HG02610 (cell line): ENCODE data around the gene MORN5.

Source experiments
- ATAC-seq: cut with Tn5 transposase; IDR thresholded peaks from one replicate; pipeline ENCODE4 v1.9.1; 2021; ENCODE audit warnings: mild to moderate bottlenecking, moderate library complexity; ENCODE audit not compliant: unreplicated experiment

MORN5 gene

DNA sequence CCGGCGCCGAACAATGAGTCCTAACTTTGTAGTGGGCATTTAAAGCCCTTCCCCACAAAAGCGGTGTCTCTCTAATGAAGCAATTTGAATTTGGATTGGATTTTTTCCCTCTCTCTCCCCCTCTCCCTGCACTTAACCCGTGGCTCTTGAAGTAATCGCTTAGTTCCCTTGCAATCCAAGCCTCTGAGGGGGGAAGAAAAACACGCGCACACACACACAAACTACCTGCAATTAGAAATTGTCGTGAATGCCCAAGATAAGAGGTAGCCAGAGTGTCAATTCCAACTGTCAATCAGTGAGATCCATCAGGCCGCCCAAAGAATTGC, 67.8 kb downstream of the MORN5 start:
- ATAC-seq: no peak

DNA sequence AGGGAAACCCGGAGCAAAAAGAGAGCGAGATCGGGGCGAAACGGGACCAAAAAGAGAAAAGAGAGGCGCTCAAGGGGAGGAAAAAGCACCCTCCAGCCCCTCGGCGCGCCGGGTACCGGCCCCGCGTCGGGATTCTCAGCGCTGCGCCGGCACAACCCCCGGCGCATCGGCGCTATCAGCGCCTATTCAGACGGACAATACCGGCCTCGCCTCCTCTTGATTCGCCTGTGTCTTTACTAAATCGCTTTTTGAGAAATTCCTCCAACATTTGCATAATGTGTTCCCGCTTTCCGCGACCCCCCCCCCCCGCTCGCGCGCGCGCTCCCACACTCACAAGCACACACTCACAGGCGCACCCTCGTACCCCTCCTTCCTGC, 68.5 kb downstream of the MORN5 start:
- no peak for ATAC-seq

DNA sequence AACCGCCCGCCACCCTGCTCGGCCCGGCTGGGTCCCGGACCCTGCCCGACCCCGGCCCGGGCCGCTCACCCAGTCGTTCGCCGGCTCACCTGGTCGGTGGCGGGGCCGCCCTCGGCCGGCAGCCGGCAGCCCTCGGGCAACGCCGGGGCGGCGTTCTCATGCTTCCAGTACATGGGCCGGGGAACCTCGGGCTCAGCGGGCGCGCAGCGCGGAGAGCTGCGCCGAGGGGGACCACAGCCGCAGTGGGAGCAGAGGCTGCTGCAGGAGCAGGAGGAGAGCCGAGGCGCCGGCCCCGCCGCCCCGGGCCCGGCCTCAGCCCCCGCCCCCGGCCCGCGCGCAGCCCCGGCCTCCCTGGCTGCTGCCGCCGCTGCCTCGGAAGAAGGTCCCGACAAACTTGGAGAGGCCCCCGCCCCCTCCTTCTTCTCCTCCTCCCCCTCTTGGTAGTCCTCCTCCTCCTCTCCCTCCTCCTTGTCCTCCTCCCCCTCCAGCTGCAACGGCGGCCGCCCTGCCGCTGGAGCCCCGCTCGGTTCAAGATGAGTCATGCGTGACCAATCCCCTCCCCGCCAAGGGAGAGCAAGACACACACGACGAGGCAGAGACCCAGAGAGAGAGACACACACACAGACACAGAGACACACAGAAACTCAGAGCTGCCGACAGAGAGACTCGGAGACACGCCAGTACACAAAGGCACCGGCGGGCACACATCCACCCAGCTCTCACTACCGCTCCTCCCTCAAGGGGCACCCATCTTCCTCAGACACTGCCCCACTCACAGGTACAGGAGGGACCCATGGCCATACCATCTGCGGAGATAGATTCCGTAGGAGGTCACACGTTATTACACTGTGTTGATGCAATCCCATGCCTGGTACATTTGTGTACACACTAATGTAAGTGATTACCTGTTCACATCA, 69.1 kb downstream of the MORN5 start, which contains the start of gene LHX6:
Gene LHX6 (minus strand): TSS at position 390 of the 917 bp plus-strand sequence. CDS start 217 bp downstream, at position 173.
- ATAC-seq: no peak

DNA sequence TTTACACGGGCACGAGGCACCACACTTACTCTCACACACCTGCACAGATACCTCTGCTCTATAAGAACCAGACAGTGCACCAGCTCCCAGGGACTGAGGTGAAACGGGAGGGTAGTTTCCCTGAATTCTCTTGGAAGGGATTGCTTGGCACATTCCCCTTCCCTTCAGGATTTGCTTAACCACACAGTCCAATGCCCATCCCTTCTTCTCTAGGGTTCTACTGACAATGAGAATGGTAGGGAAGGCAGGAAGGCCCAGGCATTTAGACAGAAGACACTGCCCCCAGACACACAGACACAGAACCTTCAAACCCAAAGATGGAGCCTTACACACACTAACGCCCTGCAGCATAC, 69.8 kb downstream of the MORN5 start:
- no peak for ATAC-seq

DNA sequence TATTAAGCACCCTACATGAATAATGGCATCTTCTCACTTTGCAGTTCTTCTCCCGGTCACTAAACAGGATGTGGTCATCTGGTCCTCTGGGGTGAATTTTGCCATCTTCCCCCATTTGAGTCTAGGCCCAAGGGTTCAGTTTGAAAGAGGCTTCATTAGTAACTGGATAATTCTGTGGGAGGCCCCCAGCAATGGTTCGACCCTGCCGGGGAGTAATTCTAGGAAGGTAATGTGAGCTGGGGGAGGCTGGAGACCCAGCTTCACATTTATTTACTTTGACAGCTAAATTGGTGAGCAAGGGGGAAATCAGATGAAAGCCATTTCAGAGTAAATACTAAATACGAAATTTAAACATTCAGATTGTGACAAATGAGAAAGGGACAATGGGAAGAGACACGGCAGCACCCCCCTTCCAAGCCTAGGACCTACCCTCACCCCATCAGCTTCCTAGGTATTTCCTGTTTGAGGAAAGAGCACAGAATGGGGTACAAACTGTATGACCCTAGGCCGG, 73.1 kb downstream of the MORN5 start:
- no peak for ATAC-seq

DNA sequence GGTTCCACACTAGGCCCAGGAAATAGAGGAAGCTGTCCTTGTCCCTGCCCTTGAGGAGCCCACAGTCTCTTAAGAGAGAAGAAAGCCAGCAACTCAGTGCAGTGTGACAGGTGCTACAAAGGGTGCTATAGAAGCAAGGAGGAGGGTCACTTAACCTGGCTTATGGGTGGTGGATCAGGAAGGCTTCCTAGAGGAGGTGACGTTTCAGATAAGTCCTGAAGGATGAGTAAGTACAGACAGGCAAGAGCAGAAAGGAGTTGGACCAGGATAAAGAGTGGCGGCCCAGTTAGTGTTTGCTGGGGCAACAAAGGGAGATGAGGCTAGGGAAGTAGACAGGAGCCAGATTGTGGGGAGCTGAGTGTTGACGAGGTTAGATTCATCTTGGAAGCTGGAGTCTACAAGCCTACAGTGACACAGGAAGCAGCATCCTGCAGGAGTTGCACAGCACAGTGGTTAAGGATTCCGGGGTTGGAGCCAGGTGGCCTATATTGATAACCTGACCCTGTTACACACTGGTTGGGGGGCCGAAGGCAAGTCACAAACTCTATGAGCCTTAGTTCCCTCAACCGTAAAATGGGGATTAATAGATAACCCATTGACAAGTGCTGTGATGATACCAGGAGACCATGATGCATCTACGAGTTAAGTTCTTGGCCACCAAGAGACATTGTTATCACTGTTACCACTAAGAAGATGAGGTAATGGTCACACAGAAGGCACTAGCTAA, 74.5 kb downstream of the MORN5 start:
- ATAC-seq: no peak

DNA sequence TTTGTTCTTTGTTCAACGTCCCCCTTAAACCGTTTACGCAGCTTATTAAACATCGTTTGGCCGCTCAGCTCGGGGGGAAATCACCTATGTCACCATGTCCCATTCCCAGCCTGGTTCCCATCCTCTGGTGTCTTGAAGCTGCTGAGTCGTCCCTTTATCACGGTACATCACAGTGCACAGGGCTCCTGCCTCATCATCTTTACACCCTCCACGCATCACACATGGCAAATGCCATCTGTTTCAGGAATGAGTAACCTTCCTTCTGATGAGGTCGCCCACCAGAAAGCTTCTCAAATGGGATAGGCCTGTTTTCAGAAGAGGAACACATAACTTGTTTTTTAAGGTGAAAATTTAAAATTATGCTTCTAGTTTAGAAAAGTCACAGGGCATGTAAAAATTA, 77.0 kb downstream of the MORN5 start:
- no peak for ATAC-seq

DNA sequence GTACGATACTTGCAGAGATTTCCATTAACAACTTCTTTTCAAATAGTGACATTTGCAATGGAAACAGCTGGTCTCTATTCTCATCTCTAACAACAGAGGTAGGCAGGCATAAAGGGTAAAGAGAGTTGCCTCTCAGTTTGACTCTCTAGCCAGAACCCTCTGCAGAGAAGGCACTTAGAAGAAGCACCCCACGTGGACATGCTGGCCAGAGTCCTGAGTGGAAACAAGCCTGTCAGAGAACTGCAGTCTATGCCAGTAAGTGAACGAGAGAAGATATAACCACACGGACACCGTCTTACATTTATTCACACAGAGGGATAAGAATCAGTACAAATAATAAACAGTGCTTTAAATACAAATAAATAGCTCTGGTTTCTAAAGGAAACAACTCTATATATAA, 80.0 kb downstream of the MORN5 start:
- no peak for ATAC-seq

DNA sequence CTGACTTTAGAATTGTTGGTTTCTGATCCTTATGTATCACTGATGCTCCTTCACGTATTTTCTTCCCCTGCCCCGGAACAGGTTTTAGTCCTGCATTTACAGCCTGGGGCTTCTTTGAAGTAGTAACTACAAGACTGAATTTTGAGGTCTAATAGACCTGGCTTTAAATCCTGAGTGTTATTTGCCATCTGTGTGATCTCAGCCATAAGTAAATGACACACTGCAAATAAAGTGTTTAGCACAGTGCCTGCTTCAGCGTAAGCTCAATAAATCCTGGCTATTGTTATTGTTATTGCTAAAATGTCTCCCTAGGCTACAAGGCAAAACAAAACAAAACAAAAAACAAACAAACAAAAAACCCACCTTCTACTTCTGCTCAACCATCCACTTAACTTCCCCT, 84.6 kb downstream of the MORN5 start:
- ATAC-seq: no peak

DNA sequence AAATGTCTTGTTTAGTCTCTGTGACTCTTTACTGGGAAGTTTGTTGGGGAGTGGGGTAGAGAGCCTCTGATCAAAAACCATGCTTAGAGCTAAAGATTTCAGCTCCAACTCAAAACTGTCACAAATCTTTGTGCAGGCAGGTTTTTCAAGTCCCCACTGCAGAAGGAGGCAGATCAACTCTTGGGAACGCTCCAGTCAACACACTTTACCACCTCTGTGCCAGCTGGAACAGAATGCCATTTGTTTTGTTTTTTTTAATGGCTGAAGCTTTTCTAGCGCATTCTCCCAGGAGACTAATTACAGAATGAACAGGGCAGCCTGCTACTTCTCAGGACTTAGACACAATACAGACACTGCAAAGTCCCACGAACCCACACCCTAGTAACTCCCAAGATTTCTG, 87.0 kb downstream of the MORN5 start:
- no peak for ATAC-seq

DNA sequence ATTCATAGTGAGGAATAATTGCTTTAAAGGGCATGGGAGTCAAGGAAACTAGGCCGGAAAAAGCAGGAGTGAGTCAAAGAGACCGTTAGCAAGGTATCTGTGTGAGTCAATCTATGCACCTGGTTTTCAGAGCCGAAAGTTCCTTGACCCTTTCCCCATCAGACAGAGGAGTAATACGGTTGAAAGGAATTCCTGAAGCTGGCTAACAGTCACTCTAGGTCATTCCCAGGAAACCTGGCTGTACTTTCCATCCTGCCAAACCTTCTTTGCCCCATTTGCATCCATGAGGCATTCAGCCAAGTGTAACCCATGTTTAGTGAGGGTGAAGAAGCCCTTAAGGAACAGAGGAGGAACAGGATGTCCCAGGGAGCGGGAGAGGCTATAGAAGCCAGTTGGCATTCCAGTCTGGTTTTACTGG, 88.7 kb downstream of the MORN5 start:
- ATAC-seq: no peak
